Measurements from ENCODE around the gene DHTKD1. TPM values are rescaled to one million over a fixed set of nuclear protein-coding genes. Genes with fewer than 3 reads are reported as not detected.

The DHTKD1 gene, protein sequence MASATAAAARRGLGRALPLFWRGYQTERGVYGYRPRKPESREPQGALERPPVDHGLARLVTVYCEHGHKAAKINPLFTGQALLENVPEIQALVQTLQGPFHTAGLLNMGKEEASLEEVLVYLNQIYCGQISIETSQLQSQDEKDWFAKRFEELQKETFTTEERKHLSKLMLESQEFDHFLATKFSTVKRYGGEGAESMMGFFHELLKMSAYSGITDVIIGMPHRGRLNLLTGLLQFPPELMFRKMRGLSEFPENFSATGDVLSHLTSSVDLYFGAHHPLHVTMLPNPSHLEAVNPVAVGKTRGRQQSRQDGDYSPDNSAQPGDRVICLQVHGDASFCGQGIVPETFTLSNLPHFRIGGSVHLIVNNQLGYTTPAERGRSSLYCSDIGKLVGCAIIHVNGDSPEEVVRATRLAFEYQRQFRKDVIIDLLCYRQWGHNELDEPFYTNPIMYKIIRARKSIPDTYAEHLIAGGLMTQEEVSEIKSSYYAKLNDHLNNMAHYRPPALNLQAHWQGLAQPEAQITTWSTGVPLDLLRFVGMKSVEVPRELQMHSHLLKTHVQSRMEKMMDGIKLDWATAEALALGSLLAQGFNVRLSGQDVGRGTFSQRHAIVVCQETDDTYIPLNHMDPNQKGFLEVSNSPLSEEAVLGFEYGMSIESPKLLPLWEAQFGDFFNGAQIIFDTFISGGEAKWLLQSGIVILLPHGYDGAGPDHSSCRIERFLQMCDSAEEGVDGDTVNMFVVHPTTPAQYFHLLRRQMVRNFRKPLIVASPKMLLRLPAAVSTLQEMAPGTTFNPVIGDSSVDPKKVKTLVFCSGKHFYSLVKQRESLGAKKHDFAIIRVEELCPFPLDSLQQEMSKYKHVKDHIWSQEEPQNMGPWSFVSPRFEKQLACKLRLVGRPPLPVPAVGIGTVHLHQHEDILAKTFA
- 10 to 100 TPM; 13.0 to 15.5 TPM for total RNA-seq

DNA sequence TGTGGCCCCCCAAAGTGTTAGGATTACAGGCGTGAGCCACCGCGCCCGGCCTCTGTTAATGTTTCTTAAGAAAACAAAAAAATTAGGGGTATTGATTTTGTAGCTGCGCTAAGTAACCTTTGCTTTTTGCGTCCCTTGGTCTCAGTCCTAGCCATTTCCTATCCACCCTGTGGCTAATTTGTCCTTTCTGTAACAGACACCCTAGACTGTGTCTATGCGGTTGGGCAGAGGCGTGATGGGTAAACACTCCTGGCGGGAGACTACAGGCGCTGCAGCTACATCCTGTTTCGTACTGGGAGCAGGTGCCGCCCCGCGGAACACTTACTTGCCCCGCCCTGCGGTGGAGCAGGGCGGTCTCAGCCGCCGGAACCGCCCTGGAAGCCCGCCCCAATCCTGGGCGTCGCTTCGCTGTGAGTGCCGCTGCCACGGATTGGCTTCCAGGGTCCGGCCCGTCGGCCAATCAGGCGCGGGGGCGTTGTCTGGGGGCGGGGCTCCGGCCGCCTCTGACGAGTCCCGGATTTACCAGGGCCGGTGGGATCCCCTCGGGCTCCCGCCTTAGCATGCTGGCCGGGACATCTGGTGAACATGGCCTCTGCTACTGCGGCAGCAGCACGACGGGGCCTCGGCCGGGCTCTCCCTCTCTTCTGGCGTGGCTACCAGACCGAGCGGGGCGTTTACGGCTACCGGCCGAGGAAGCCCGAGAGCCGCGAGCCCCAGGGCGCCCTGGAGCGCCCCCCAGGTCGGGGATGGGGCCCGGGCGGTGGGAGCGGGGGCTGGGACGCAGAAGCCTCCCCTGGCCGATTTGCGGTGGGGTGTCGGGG lies at the start of gene DHTKD1:
Gene DHTKD1 (plus strand): TSS at position 506 of the 821 bp plus-strand sequence. CDS start 80 bp downstream, at position 586.
- peak; percentile 99 for ATAC-seq
- peak within 1 kb of the TSS; percentile 81 for H3K4me3 Mint-ChIP-seq
- CTCF ChIA-PET: interaction anchor here (0.5 to 1.7 kb wide), 7 partner anchors 18 to 1167 kb away, joined by 3 to 5 read pairs (median 3); partner anchors contain the start of gene UPF2
- no peaks in the 10 kb centered on the region for H3K36me3 Mint-ChIP-seq (ENCODE audit: low read depth)
- peak within 1 kb of the TSS; percentile 93 for H3K27ac Mint-ChIP-seq
- DNase-seq: peak; percentile 99
- H3K27me3 Mint-ChIP-seq: no peaks in the 10 kb centered on the region
- no peaks in the 10 kb centered on the region for H3K9me3 Mint-ChIP-seq (ENCODE audit: low read depth)
- H3K4me1 Mint-ChIP-seq: peaks cover 22% of the 10 kb centered on the region
- POLR2A ChIA-PET: interaction anchor here (0.6 to 0.7 kb wide), 2 partner anchors 26 kb away, joined by 6 read pairs; partner anchors contain the start of gene UPF2
- intact Hi-C loops (cut with DNase I, micrococcal nuclease): loop anchor here (1.0 to 5.0 kb wide), 9 partner anchors 25 to 1234 kb away; partner anchors contain the start of genes MCM10 (in 2 of the 2), CDC123 (in 1 of the 2), NUDT5 (in 1 of the 2) and SEC61A2 (in 1 of the 2)

DNA sequence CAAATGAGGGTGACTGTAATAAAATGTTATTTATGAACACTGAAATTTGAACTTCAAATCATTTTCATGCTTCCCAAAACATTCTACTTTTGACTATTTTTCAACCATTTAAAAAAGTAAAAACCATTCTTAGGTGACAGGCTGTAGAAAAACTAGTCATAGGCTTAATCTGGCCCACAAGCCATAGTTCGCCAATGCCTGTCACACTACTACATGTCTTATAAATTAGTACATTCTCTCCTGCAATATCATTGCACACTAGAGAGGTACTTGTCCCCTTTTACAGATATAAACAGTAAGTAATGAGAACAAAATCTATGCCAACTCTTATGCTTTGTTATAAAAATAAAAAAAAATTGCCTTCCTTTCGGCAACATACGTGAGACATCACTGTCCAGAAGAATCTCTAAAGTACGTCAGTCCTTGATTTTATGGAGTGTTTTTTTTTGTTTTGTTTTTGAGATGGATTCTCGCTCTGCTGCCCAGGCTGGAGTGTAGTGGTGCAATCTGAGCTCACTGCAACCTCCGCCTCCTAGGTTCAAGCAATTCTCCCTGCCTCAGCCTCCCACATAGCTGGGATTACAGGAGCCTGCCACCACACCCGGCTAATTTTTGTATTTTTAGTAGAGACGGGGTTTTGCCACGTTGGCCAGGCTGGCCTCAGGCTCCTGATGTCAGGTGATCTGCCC lies 49.3 kb upstream of the DHTKD1 start:
- Mint-ChIP-seq H3K27ac (no peak overlapping the region), H3K36me3 (ENCODE audit: low read depth) (peaks cover 18% of the 10 kb centered on the region), H3K4me3 (no peak overlapping the region), H3K9me3 (ENCODE audit: low read depth) (no peaks in the 10 kb centered on the region), H3K4me1 (peaks cover 25% of the 10 kb centered on the region), H3K27me3 (no peaks in the 10 kb centered on the region)
- CTCF ChIA-PET: interaction anchor here (0.6 kb wide), 1 partner anchor 33 kb away, joined by 3 read pairs; no protein-coding TSS in a partner anchor
- intact Hi-C loops (cut with DNase I, micrococcal nuclease): no loop called here
- DNase-seq: no peak
- no peak for ATAC-seq
- POLR2A ChIA-PET: no interaction called here

DNA sequence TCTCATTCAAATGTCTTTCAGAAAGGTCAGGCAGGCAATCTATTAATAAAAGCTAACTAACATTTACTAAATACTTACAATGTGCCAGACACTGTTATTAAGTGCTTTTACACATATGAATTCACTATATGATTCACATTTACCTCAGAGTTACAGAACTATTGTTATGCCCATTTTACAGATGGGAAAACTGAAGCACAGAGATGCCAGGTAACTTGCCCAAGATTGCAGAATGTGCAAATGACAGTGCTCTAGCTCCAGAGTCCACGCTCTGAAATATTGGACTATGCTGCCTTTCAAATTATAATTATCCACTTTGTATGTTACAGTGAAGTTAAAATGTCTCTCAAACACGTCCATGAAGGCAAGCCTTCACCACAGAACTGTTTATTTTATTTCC lies 48.2 kb upstream of the DHTKD1 start:
- ChIA-PET CTCF (no interaction called here), POLR2A (no interaction called here)
- Mint-ChIP-seq H3K27ac (no peak overlapping the region), H3K4me3 (no peak overlapping the region), H3K9me3 (ENCODE audit: low read depth) (no peaks in the 10 kb centered on the region), H3K27me3 (no peaks in the 10 kb centered on the region), H3K4me1 (peaks cover 25% of the 10 kb centered on the region), H3K36me3 (ENCODE audit: low read depth) (peaks cover 15% of the 10 kb centered on the region)
- intact Hi-C loops (cut with DNase I, micrococcal nuclease): no loop called here
- ATAC-seq: no peak
- no peak for DNase-seq

DNA sequence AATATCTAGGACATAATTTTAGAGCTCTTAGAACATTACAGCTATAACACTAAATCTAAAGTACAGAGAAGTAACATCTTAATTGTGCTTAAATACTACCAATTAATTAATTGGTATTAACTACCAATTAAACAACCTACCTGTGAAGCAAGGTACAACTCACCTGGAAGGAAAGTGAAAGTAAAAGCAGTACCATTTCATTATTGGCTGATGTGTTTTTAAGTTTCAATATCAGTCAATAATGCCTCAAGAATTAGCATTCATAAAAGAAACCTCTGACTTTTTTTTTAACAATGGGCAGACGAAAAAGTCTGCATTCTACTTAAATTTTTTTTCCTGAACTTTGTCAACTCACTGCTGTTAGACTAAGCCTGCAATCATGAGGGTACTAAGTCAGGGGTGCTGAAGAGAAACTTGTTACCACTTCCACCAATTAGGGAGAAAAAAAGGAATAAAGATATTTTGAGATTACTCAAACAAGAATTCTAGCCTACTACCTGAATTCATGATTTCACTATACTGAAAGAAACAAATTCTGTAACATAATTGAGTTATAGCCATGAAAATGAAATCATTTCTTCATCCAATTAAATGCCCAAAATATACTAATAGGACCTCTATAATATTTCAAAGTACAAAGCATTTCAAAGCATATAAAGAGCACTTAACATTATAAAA lies 46.0 kb upstream of the DHTKD1 start:
- CTCF ChIA-PET: interaction anchor here (0.9 kb wide), 1 partner anchor 14 kb away, joined by 3 read pairs; no protein-coding TSS in a partner anchor
- peaks cover 37% of the 10 kb centered on the region for H3K4me1 Mint-ChIP-seq
- no peaks in the 10 kb centered on the region for H3K9me3 Mint-ChIP-seq (ENCODE audit: low read depth)
- no peaks in the 10 kb centered on the region for H3K27me3 Mint-ChIP-seq
- H3K27ac Mint-ChIP-seq: peak overlapping the region; percentile 58
- peaks cover 23% of the 10 kb centered on the region for H3K36me3 Mint-ChIP-seq (ENCODE audit: low read depth)
- POLR2A ChIA-PET: interaction anchor here (0.6 kb wide), 1 partner anchor 100 kb away, joined by 3 read pairs; no protein-coding TSS in a partner anchor
- no peak for ATAC-seq
- DNase-seq: no peak
- H3K4me3 Mint-ChIP-seq: no peak overlapping the region
- intact Hi-C loops (cut with DNase I, micrococcal nuclease): no loop called here

DNA sequence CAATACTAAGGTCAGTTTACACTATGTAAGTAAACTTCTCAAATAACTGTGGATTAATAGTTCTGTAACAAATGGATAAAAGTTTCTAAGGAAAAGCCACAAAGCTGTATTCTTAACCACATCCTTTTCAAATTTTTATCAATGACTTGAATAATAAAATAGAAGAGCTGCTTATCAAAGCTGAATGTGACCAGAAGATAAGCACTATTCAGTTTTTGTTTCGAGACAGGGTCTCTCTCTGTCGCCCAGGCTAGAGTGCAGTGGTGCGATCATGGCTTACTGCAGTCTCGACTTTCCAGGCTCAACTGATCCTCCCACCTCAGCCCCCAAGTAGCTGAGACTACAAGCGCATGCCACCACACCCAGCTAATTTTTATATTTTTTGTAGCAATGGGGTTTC lies 43.2 kb upstream of the DHTKD1 start:
- intact Hi-C loops (cut with DNase I, micrococcal nuclease): no loop called here
- CTCF ChIA-PET: interaction anchor here (0.6 to 2.0 kb wide), 7 partner anchors 11 to 366 kb away, joined by 3 to 7 read pairs (median 4); no protein-coding TSS in a partner anchor
- Mint-ChIP-seq H3K9me3 (ENCODE audit: low read depth) (no peaks in the 10 kb centered on the region), H3K4me1 (peaks cover 44% of the 10 kb centered on the region), H3K27ac (no peak overlapping the region), H3K36me3 (ENCODE audit: low read depth) (peaks cover 41% of the 10 kb centered on the region), H3K4me3 (no peak overlapping the region), H3K27me3 (no peaks in the 10 kb centered on the region)
- POLR2A ChIA-PET: no interaction called here
- DNase-seq (no peak), ATAC-seq (no peak)

DNA sequence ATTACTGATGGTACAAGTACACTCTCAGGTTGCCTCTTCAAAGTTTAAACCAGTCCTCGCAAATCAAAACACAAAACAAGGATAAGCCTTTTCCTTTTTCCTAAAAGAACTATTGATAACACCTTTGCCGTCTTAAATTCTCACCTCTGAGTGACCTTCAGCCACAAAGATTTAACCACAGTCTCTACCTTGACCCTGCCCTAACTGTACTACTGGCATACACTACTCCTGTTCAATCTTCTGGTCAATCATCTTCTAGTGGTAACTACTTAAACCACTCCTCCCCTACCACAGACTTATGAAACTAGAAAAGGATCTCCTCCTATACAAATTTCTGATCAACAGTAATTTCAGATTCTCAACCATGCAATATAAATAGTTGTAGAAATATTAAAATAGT lies 41.2 kb upstream of the DHTKD1 start:
- POLR2A ChIA-PET: interaction anchor here (0.6 kb wide), 1 partner anchor 98 kb away, joined by 4 read pairs; no protein-coding TSS in a partner anchor
- CTCF ChIA-PET: no interaction called here
- no peaks in the 10 kb centered on the region for H3K9me3 Mint-ChIP-seq (ENCODE audit: low read depth)
- peaks cover 40% of the 10 kb centered on the region for H3K36me3 Mint-ChIP-seq (ENCODE audit: low read depth)
- H3K4me1 Mint-ChIP-seq: peaks cover 40% of the 10 kb centered on the region
- no peak for DNase-seq
- ATAC-seq: no peak
- H3K4me3 Mint-ChIP-seq: no peak overlapping the region
- H3K27me3 Mint-ChIP-seq: no peaks in the 10 kb centered on the region
- no peak overlapping the region for H3K27ac Mint-ChIP-seq
- intact Hi-C loops (cut with DNase I, micrococcal nuclease): no loop called here

DNA sequence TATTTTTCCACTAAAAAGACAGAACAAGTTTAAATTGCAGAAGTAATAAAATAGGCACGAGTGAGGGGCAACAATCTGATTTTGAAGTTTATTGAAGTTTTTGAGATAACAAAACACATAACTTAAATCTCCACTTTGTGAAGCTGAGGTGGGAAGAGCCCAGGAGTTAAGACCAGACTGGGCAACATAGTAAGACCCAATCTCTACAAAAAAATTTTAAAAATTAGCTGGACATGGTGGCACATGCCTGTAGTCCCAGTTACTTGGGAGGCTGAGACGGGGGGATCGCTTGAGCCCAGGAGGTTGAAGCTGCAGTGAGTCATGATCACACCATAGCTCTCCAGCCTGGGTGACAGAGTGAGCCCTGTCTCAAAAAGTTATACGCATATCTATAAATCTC lies 37.4 kb upstream of the DHTKD1 start:
- Mint-ChIP-seq H3K4me3 (no peak overlapping the region), H3K27ac (no peak overlapping the region), H3K9me3 (ENCODE audit: low read depth) (no peaks in the 10 kb centered on the region), H3K36me3 (ENCODE audit: low read depth) (peaks cover 48% of the 10 kb centered on the region), H3K4me1 (peaks cover 29% of the 10 kb centered on the region), H3K27me3 (no peaks in the 10 kb centered on the region)
- POLR2A ChIA-PET: interaction anchor here (0.7 to 1.0 kb wide), 2 partner anchors 11 to 428 kb away, joined by 3 to 4 read pairs; partner anchors contain the start of gene UPF2
- DNase-seq: no peak
- no peak for ATAC-seq
- intact Hi-C loops (cut with DNase I, micrococcal nuclease): no loop called here
- CTCF ChIA-PET: interaction anchor here (0.6 to 2.0 kb wide), 3 partner anchors 10 to 1067 kb away, joined by 3 to 6 read pairs (median 3); no protein-coding TSS in a partner anchor

DNA sequence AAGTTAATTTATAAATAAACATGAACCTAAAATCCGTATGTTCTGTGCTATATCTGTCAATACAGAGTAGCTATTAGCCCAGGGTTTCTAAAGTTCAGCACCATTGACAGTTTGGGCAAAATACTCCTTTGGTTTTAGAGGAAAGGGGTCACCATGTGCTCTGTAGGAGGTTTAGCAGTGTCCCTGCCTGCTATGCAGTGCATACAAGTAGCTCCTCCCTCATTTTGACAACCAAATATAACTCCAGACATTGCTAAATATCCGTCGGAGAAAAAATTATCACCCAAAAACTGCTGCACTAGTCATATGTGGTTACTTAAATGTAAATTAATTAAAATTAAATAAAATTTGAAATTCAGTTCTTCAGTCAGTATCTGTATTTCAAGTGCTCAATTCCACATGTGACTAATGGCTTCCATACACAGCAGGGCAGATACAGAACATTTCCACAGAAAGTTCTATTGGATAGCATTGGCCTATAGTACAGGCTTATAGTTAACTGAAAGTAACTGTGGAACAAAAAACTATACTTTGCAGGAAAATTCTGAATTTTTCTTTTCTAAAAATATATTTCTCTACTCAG lies 32.6 kb upstream of the DHTKD1 start:
- Mint-ChIP-seq H3K4me1 (peaks cover 36% of the 10 kb centered on the region), H3K27me3 (no peaks in the 10 kb centered on the region), H3K36me3 (ENCODE audit: low read depth) (peaks cover 25% of the 10 kb centered on the region), H3K4me3 (no peak overlapping the region), H3K27ac (no peak overlapping the region), H3K9me3 (ENCODE audit: low read depth) (no peaks in the 10 kb centered on the region)
- DNase-seq (no peak), ATAC-seq (no peak)
- POLR2A ChIA-PET: no interaction called here
- CTCF ChIA-PET: interaction anchor here (1.4 kb wide), 1 partner anchor 10 kb away, joined by 7 read pairs; no protein-coding TSS in a partner anchor
- intact Hi-C loops (cut with DNase I, micrococcal nuclease): no loop called here

DNA sequence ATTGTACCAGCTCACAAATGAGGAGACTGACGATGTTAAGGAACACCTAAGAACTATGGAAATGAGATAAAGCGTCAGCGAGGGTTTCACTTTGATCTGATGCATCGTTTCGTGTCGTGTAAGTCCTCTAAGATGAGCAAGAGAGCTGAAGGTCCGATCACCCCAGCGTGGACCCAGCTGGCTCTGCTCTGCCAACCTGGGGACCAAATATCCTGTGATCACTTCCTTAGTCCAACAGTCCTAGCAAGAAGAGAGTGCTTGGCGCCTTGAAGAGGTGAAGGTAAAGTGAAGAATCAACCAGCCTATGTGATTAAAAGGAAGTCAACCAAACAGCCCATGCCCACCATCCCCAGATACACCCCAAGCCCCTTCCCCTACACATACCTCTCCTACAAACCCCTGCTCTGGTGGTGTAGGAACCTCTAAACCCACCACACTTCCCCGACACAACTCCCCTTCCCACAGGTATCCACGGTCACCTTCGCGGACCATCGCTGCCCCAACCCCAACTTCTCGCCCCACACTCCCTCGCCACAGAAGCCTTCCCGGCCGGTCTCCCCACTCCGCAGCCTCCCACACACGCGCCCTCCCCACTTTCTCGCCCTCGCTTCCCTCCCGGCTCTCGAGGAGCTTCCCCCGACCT lies 26.9 kb upstream of the DHTKD1 start:
- peak overlapping the region; percentile 95 for H3K27ac Mint-ChIP-seq

More for the DNA sequence above, 26.9 kb upstream of the DHTKD1 start:
- ATAC-seq: peak; percentile 31
- peaks cover 2% of the 10 kb centered on the region for H3K9me3 Mint-ChIP-seq (ENCODE audit: low read depth)
- peaks cover 2% of the 10 kb centered on the region for H3K27me3 Mint-ChIP-seq
- peak overlapping the region; percentile 99 for H3K4me3 Mint-ChIP-seq
- intact Hi-C loops (cut with DNase I, micrococcal nuclease): loop anchor here (1.0 to 10.0 kb wide), 10 partner anchors 81 to 1307 kb away; partner anchors contain the start of genes MCM10 (in 2 of the 2), NUDT5 (in 2 of the 2), CAMK1D (in 1 of the 2) and ECHDC3 (in 1 of the 2)
- POLR2A ChIA-PET: interaction anchor here (1.4 kb wide), 2 partner anchors 10 to 154 kb away, joined by 4 to 7 read pairs; partner anchors contain the start of genes CDC123 and NUDT5
- peaks cover 40% of the 10 kb centered on the region for H3K4me1 Mint-ChIP-seq
- peaks cover 14% of the 10 kb centered on the region for H3K36me3 Mint-ChIP-seq (ENCODE audit: low read depth)
- DNase-seq: peak; percentile 57
- CTCF ChIA-PET: interaction anchor here (0.6 to 1.5 kb wide), 3 partner anchors 10 to 1153 kb away, joined by 3 to 6 read pairs (median 6); no protein-coding TSS in a partner anchor
